RCC 7860 (cell line): Measurements from ENCODE around the gene GIMAP2.
"Not testable (repeated sequence)": the region's sequence is repeated elsewhere in the genome, so short reads cannot be mapped to it uniquely, and the experiment has no call there.

ENCODE experiments used
- DNase-seq: peaks from one replicate; pipeline ENCODE4 v3.0.0-alpha.2; 2015; ENCODE audit warnings: low spot score
- FAIRE-seq: peaks from 2 replicates; lab custom pipeline; 2012; peaks lifted over from hg19 to GRCh38; lab: Jason Lieb, UNC

GIMAP2 gene

DNA sequence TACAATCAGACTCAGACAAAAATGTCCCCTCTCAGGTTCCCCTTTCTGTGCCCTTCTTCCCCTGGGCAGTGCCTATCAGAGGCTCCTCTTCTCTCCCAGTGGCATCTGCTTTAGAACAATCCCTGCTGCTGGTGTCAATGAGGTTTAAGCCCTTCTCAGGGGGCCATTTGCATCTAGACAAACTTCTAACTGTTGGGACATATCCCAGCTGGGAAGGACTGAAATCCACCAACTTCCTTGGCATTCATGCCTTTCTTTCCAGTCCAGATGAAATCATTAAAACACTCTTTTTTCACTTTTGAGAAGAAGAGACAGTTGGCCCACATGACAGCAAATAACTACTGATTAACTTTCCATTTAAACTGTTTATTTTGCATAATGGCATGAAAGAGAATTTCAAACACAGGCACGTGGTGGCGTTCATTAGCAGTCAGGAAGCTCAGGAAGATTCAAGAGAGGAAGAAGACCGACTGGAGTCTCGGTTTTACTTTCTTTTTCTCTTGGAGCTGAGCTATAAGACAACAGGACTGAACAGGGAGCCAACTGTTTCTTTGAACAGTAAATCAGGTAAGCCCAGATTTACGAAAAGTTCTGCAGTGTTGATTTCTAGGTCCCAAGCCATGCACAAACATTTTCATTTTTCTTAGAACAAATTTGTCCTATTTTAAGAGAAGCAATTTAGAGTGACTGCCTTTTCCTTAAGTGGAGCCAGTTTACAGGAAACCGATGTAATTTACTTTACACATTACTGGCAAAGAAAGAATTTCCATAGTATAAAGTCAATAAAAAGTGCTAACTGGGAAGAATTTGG lies at the start of gene GIMAP2:
Gene GIMAP2 (plus strand): TSS at position 488 of the 811 bp plus-strand sequence. CDS start 1,354 bp downstream, outside the sequence.
- DNase-seq (peak; percentile 22), FAIRE-seq (no peak)

DNA sequence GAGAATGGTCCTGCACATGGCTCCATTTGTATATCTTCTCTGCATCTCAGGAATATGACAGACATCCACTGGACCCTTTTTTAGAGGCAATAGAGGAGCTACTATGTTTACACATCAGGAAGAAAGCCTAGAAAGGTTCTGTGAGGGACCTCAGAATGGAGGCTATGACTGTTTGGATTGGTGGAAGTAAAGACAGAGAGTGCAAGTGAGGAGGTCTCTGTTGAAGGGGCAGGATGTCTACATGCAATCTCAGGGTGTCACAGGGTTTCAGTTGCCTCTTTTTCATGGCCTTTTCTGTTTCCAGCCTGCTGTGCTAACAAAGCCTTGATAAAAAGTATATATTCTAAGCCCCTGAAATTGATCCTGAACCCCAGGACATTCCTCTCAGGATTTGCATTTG lies 43.7 kb upstream of the GIMAP2 start:
- FAIRE-seq (no peak), DNase-seq (no peak)

GRCh38 chr7:150642926-150643325 lies 42.6 kb upstream of the GIMAP2 start:
- DNase-seq = no peak

DNA sequence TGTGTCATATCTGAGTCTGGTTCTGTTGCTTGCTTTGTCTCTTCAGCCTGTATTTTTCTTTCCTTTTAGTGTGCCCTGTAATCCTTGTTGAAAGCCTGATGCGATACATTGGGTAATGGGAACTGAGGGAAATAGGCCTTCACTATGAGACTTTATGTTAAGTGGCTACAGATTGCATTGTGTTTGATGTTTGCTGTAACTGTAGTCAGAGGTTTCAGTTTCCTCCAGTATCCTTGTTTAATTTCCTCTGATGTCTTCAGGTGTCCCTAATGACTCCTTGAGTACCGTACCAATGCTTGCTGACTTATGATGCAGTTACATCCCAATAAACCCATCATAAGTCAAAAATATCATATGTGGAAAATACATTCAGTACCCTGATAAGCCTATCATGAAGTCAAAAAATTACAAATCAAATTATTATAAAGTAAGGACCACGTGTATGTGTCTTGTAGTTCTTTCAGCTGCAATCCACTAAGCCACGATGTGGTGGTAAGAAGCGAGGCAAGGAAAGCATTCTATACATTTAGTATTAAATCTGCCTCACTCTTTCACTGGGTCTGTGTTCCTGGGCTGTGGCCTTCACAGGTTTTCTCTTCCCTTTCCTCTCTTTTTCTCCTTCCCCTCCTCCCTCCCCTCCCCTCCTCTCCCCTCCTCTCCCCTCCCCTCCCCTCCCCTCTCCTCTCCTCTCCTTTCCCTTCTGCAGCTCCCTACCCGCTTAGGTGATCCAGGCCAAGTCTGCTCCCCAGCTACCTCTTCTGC lies 40.1 kb upstream of the GIMAP2 start:
- no peak for FAIRE-seq
- DNase-seq = no peak

More at GRCh38 chr7:150642926-150643325, 42.6 kb upstream of the GIMAP2 start:
- no peak for FAIRE-seq

DNA sequence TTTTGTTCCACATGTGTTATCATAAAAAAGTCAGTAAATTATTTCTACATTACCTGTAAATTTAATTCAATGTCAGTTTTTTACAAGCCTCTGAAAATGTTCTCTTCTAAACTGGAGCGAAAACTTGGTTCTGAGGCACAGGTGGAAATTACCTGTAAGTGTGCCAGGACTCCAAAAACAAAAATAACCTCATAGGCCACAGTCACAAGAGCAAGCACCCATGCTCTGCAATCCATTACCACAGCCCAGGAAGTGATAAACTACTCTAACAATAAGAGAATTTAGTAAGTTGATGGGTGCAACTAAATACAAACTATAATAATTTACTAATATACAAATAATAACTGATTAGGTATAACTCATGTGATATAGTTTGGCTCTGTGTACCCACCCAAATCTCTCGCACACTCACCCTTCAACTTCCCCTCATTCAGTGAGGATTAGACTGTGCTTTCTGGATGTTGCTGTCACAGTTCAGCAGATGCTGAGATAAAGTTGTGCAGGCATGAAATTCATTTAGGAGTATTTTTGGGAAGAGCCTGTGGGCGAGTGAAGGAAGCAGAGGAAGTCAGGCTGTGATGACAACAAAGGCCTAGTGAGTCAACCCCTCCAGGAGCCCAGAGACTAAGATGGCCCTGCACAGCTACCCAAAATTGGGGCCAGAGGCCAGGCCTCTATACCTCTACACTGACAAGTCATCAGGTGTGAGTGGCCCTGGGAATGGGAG lies 37.0 kb upstream of the GIMAP2 start:
- no peak for FAIRE-seq

DNA sequence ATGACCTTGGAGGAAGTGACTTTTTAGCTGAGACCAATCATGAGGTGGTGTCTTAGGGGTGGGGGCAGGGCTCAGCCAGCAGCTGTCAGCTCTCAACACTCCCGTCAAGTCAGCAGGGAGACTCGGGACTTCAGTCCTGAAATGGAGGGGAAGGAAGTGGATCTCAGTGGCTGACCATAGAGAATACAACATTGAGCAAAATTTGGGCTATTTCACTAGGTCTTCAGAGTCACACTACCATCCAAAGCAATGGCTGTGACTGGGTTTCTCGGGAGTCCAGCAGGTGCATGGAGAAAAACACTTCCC lies 36.5 kb upstream of the GIMAP2 start:
- FAIRE-seq = no peak
- no peak for DNase-seq

More for the DNA sequence above, 37.0 kb upstream of the GIMAP2 start:
- DNase-seq = no peak

DNA sequence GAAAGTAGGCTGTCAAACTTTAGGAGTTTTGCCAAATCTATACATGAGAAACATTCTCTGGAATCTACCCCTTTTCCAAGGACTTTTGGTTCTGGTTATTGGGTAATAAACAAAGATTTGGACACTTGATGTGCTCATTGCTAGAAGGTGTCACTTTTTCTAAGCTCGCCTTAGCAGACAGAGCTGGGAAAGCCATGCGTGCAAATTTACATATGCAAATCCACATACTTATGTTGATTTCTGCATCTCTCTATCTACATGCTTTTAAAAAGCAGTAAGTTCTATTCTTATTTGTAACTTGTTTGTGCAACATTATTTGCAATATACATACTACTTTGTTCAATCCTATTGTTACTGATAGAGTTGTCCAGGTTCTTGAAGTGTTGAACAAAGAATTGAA lies 30.8 kb upstream of the GIMAP2 start:
- FAIRE-seq = no peak
- DNase-seq = no peak

GRCh38 chr7:150656047-150656446 lies 29.5 kb upstream of the GIMAP2 start:
- DNase-seq (no peak), FAIRE-seq (no peak)

- DNase-seq = no peak
- FAIRE-seq = no peak
Observed at GRCh38 chr7:150657526-150657925, 28.0 kb upstream of the GIMAP2 start.

GRCh38 chr7:150660939-150661613 lies 24.4 kb upstream of the GIMAP2 start:
- DNase-seq (no peak), FAIRE-seq (no peak)

DNA sequence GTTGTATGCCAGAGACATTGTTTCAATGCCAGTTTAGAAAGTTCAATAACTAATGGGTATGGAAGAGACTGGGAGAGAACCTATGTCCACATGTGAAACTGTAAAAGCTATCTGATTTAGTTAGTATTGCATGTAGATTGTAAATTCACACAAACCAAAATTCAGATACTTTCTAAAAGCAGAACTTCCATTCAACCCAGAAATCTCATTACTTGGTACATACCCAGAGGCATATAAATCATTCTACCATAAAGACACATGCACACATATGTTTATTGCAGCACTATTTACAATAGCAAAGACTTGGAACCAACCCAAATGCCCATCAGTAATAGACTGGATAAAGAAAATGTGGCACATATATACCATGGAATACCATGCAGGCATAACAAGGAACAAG lies 22.7 kb upstream of the GIMAP2 start:
- not testable (repeated sequence) for FAIRE-seq, DNase-seq

GRCh38 chr7:150663802-150664494 lies 21.6 kb upstream of the GIMAP2 start:
- no peak for FAIRE-seq

DNA sequence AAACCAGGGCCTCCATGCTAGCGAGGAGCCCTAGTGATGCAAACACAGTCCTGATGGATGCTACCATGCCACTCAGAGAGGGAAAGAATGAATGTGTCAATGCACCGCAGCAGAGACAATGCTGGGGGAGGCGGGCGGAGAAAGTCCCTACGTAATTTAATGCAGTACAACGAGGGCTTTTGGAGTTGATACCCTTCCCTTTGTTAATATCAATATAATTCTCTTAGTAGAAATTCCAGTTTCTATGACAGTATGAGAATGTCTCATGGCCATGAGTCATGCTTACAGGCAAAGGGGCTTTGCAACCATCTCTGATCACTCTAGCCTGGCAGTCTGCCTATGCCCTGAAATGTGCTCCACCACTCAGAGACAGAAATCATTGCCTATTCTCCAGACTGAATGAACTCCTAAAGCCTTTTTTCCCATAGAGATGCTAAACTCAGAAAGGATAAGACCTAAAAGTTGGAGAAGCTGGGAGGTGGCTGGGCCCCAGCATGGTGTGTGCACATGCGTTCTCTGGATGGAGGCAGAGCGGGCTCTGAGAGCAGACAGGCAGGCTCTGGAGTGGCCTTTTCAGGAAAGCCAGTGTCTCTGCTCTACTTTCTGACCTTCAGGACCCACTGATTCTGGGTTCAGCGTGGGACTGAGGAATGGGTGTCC lies 20.3 kb upstream of the GIMAP2 start:
- FAIRE-seq (no peak), DNase-seq (no peak)

More at GRCh38 chr7:150663802-150664494, 21.6 kb upstream of the GIMAP2 start:
- no peak for DNase-seq

DNA sequence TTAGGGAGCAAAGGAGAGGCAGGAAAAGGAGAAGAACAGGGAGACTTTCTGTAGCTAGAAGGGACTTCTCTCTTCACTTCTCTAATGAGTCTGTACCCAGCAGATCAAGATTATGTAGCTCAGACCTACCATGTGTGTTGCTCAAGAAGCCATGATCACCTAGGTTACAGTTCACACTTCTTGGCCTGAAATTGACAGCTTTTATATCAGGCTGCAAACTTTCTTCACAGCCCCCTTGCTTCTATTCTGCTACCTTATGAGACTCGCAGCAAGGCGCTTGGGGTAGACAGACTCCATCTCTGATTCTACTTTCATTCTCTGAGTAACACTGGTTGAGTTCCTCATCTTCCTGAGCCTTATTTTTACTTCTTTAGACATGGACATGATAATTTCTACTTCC lies 19.6 kb upstream of the GIMAP2 start:
- DNase-seq (no peak), FAIRE-seq (no peak)

GRCh38 chr7:150666412-150666811 lies 19.1 kb upstream of the GIMAP2 start:
- no peak for DNase-seq
- FAIRE-seq = no peak

GRCh38 chr7:150668472-150668911 lies 17.0 kb upstream of the GIMAP2 start:
- FAIRE-seq (no peak), DNase-seq (no peak)

- no peak for DNase-seq
Observed at GRCh38 chr7:150668977-150669376, 16.5 kb upstream of the GIMAP2 start.

GRCh38 chr7:150671798-150672585 lies 13.5 kb upstream of the GIMAP2 start:
- DNase-seq, FAIRE-seq: not testable (repeated sequence)

More at GRCh38 chr7:150668977-150669376, 16.5 kb upstream of the GIMAP2 start:
- FAIRE-seq = no peak

- no peak for DNase-seq
- FAIRE-seq = no peak
Observed at GRCh38 chr7:150675714-150676113, 9.8 kb upstream of the GIMAP2 start.
